Renal cortical epithelial cell (primary cell): ENCODE results near the gene KCNQ1. TPM values are rescaled to one million over a fixed set of nuclear protein-coding genes. Genes with fewer than 3 reads are reported as not detected.

Experiments used
- DNase-seq: peaks from one replicate; pipeline ENCODE4 v3.0.0-alpha.2; 2011; ENCODE audit warnings: low read depth
- total RNA-seq: library from RNA; depleted of rRNA; stranded (reverse); fragments of >200 nt; gene quantifications from 2 replicates; pipeline ENCODE4 v1.2.3, GENCODE V29; 2014

The KCNQ1 gene
- total RNA-seq, 1 donor from 2014 or later: 1.1 TPM

DNA sequence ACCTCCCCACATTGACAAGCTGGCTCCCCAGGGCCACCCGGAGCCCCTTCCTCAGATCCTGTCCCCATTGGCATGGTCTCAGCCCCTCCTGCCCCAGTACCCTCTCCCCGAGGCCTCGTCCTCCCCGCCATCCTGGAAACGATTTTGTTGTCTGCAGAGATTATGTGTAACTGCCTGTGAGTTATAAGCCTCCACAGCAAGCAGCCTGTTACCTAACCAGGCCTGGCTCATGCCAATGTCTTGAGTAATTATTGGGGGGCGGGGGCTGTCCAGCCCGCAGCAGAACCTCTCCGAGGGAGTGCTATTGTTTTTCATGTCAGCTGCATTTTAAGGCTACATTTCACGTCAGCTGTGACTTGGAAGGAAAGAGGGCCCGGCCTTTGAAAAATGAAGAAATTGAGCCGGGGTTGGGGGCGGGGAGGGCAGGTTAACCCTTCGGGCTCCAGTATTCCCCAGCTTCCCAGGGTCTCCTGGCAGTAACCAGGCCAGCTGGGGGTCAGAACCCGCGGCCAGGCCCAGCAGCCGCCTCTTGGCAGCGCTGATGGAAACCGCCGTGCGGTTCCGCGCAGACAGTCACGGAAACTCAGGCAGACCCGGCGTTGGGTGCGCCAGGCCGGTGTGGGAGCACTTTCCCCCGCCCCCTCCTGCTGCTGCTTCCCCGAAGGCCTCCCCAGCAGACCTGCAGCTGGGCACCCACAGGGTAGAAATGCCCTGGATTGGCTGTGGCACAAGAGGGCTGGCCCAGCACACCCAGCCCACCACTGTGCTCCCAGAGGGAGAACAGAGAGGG, 381.3 kb downstream of the KCNQ1 start:
- peak; percentile 93 for DNase-seq

DNA sequence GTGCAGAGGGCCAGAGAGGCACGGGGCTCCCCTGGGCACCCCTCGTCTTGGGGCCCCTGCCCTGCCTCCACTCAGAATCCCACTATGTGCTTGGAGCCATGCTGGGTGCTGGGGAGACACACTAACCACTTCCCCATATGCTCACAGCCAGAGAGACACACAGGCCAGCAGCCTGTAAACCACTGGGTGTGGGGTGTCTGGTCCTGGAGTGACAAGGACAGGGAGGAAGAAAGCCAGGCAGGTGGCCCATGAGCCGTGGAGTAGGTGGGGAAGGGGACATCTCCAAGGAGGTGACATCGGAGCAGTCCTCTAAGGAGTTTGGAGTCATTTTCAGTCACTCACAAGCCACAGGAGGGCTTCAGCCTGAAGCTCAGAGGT, 381.9 kb downstream of the KCNQ1 start:
- no peak for DNase-seq

- no peak for DNase-seq
Observed at GRCh38 chr11:2827256-2827655, 382.4 kb downstream of the KCNQ1 start.

DNA sequence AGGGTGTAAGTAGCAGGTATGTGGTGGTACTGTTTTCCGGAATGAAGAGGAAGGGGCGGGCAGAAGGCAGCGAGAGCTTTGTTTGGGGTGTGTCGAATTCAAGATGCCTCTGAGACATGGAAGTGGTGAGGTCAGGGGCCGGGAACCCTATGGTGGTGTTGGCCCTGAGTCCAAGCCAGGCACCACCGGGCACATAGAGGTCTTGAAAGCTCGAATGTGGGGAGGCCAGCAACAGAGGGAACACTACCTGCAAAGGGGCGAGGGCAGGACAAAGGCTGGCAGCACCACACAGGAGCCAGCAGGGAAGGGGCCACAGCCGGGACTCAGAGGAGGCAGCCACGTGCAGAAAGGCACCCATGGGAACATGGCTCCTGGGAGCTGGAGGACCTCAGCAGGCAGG, 383.0 kb downstream of the KCNQ1 start:
- no peak for DNase-seq

DNA sequence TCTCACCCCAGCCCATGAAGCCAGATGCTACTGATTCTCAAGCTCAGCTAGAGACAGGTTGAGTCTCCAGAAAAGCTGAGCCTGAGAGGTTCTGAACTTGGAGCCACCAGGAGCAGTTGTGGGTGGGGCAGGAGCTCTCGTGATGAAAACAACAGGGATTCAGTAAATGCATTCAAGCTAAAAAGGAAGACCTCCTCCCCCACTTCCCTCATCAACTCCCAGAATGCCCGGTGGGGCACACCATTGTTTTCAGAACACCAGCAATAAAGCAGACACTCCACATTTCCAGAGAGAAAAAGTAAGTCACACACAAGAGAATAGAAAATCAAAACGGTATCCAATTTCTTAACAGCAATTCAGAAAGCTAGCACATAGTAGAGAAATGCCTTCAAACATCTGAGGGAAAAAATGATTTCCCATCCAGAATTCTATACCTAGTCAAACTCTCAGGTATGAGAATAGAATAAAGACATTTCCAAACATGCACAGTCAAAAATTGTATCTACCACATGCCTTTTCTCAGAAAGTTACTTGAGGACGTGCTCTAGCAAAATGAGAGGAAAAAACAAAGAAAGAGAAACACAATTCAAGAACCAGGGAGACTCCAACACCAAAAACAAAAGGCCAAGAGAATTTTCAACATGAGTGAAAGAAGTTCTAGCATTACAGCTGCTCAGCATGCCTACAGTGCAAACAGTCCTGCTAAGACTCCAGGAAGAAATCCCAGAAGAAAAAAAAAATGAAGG, 383.9 kb downstream of the KCNQ1 start:
- no peak for DNase-seq

GRCh38 chr11:2830030-2830812, 385.4 kb downstream of the KCNQ1 start:
- no peak for DNase-seq

- no peak for DNase-seq
Observed at GRCh38 chr11:2830886-2831285, 386.1 kb downstream of the KCNQ1 start.

DNA sequence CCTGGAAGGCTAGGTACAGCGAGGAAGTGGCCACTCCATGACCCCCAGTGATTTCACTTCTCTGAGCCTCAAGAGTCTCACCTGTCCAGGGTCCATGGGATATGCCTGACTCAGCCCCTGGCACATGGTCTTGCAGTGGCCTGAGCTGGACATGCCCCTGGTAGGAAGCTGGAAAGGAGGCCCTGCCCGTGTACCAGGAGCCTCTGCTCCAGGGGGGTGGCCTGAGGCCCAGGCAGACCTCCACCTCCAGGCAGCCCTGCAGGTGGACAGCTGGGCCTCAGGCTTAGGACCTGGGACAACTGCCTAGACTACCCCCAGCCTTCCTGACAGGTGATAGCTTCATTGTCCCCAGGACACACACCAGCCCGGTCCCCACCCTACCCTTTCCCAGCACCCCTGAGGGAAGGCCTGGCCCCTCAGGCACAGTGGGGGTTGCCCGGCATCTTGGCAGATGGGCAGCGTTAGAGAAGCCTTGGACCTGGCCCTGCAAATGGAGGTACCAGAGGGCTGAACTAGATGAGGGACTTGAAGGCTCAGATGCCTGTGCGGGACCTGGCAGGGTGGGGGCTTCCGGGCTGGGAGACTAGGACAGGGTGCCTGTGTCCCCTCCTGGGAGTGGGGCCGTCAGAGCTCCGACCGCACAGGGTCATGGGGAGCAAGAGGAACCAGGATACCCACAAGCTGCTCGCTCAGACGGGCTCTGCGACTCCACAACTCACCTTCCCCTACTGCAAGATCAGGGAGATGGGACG, 387.1 kb downstream of the KCNQ1 start:
- no peak for DNase-seq

- no peak for DNase-seq
Observed at GRCh38 chr11:2832533-2833020, 387.8 kb downstream of the KCNQ1 start.

DNA sequence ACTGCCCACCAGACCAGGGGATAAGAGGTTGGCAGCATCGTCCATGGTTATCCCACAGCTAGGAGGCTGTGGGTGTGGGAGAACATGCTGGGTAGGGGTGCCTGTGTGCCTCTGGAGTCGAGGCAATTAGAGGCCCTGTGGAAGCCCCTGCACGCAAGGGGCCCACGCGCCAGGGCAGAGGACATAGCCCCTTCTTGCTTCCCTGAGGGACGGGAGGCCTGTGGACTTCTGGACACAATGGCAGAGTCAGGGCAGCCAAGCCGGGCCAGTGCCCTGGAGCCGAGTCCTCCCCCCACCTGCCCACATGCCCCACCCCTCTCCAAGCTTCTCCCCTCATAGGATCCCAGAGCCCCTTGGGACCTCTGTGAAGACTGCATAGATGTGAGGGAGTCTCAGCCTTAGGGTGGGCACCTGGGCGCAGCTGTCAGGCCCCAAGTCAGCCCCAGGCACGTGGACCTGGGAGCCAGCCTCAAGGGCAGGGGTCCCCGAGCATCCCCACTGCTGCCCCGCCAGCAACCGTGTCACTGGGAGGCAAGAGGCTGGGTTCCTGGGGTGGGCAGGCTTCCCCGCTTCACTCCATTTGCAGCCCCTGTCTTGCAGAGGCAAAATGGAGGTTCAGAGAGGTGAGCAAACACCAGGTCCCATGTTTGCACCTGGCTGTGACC, 388.4 kb downstream of the KCNQ1 start:
- DNase-seq: no peak

GRCh38 chr11:2833716-2834502, 389.1 kb downstream of the KCNQ1 start:
- DNase-seq: no peak

DNA sequence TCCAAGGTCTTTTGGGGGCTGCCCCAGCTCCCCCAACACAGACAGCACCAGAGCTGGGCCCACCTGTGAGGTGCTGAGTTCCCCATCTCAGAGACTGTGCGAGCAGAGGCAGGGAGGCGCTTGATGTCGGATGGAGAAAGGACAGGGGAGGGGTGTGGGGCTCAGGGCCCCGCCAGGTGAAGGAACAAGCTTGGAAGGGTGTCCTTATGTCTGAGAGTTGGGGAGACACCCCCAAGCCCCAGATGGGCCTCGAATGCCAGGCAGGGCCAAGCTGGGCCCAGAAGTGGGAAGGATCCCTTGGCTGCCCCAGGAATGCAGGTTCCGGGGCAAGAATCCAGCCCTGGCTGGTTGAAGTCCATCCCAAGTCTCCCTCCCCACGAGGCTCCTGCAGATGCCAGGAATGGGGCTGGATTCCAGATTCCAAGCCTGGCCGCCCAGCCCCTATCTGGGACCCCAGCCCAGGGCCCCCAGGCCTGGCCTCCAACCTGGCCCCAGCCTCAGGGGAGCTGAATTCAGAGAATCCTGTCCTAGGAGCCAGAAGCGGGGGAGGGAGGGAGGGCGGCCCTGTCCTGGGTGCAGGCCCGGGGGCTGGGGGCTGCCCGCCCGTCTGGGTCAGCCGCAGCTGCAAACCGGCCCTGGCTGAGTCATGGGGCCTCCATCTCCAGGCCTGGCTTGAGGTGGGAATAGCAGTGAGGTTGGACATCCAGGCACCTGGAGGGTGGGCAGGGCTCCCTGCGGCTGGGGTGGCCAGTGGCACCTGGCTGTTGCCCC, 389.9 kb downstream of the KCNQ1 start:
- DNase-seq: no peak

- DNase-seq: no peak
Observed at GRCh38 chr11:2835296-2835695, 390.5 kb downstream of the KCNQ1 start.

DNA sequence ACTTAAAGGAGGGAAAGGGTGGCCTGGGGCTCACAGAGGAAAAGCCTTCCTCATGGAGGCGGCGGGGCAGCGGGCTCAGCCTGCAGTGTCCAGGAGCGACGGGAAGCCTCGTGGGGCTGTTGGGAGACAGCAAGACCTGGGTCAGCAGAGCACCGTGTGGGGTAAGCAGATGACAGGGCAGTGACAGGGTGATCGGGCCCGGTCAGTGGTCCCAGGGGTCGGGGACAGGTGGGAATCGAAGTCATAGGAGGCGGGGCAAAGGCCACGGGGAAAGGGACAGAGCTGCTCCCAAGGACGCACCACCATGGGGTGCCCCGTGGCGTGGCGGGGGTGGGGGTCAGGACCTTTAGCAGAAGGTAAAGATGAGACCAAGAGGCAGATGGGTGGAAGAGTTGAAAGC, 390.9 kb downstream of the KCNQ1 start:
- DNase-seq: no peak

DNA sequence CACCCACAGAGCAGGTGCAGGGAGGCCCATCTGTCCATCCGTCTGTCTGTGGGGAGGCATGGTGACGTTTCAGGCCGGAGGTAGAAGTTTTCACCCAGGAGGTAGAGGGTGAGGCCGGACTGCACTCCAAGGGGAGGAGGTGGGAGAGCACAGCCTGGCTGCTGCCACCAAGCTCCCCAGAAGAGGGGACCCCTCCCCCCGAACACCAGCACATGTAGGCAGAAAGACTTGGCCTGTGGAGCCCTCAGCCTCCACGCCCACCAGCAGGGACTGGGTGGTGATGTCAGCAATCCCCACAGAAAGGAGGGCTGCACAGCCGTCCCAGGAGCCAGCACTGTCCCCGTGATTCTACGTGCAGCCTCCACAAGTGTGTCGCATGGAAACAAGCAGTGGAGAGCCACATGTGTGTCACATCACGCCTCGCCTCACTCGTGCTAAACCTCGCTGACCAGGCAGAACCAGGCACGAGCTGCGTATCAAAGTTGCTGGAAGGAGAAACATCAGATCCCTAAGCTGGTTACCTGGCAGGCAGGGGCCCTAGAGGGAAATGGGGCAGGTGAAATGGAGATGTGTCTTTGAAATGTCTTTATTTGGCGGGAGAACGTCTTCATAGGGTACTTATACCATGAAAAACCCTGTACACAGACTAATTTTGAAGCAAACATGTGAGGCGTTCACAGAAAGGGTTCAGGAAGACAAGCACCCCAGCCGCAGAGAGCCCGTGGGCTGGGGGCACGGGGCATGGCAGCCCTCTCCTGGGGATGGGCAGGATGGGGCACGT, 391.7 kb downstream of the KCNQ1 start:
- DNase-seq: no peak

DNA sequence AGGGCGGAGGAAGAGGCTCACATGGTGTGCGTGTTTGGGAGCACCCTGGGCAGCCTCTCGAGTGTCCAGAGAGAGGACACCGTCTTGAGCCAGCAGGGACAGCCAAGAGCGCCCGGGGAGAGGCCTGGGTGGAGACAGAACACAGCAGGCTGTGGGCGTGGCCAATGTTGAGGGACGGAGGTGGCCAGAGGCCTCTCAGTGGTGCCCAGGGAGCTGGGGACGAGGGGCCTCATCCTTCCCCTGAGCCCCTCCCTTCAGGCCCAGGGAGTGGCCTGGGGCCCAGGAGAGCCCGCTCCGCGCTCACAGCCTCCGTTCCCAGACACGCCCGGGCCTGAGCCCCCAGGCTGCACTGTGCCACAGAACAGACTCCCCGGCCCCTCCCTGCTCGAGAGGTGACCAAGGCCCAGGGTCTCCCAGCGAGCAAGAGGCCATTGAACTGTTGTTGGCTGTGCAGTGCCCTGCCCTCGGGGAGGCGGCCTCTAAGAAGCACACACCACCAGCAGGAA, 392.3 kb downstream of the KCNQ1 start:
- no peak for DNase-seq

- no peak for DNase-seq
Observed at GRCh38 chr11:2837651-2838050, 392.8 kb downstream of the KCNQ1 start.

- DNase-seq: no peak
Observed at GRCh38 chr11:2838091-2838490, 393.3 kb downstream of the KCNQ1 start.
